MCF 10A (cell line): ENCODE results near the gene MAP3K2. TPM values are rescaled to one million over a fixed set of nuclear protein-coding genes. Genes with fewer than 3 reads are reported as not detected.

Experiments
- BruUV-seq: library from RNA; stranded (reverse); fragments of 400-500 nt; replicated peaks from 2 replicates; lab custom pipeline; 2021; lab: Mats Ljungman, UMichigan
- CTCF ChIA-PET: fragments of 300-600 bp; sonication (Branson Sonifier 250); formaldehyde crosslinking; extraction: SDS; loops from one replicate; lab custom pipeline; 2021; ENCODE audit warnings: antibody characterized with exemption, inconsistent platforms; lab: Yijun Ruan, JAX
- POLR2A ChIA-PET: fragments of 300-600, 350-650 bp; sonication (Branson Sonifier 250); formaldehyde crosslinking; extraction: SDS; loops from one replicate; lab custom pipeline; 2020; ENCODE audit warnings: antibody characterized with exemption, inconsistent platforms; lab: Yijun Ruan, JAX
- DNase-seq: peaks from one replicate; pipeline ENCODE4 v3.0.0-alpha.2; 2018; ENCODE audit not compliant: unreplicated experiment
- H3K27ac Mint-ChIP-seq: one replicate; pipeline ENCODE4 v1.8.0; 2022; ENCODE audit warnings: mild to moderate bottlenecking, low read depth, mixed read lengths; ENCODE audit not compliant: unreplicated experiment
- H3K27me3 Mint-ChIP-seq: one replicate; pipeline ENCODE4 v1.8.0; 2022; ENCODE audit warnings: mixed read lengths; ENCODE audit not compliant: insufficient read depth, unreplicated experiment
- H3K36me3 Mint-ChIP-seq: one replicate; pipeline ENCODE4 v1.8.0; 2022; ENCODE audit warnings: mild to moderate bottlenecking, moderate library complexity, mixed read lengths; ENCODE audit not compliant: insufficient read depth, unreplicated experiment
- H3K4me1 Mint-ChIP-seq: one replicate; pipeline ENCODE4 v1.8.0; 2022; ENCODE audit warnings: mixed read lengths; ENCODE audit not compliant: insufficient read depth, unreplicated experiment
- H3K4me3 Mint-ChIP-seq: one replicate; pipeline ENCODE4 v1.8.0; 2022; ENCODE audit warnings: mild to moderate bottlenecking, moderate library complexity, mixed read lengths; ENCODE audit not compliant: unreplicated experiment
- H3K9me3 Mint-ChIP-seq: one replicate; pipeline ENCODE4 v1.8.0; 2022; ENCODE audit warnings: mixed read lengths; ENCODE audit not compliant: unreplicated experiment
- CTCF ChIP-seq: fragments of 200-600 bp; IDR thresholded peaks from one replicate; pipeline ENCODE4 v1.8.0; 2022; ENCODE audit warnings: antibody characterized with exemption, mild to moderate bottlenecking; ENCODE audit not compliant: unreplicated experiment
- intact Hi-C: fragments of 100-400 bp; cut with micrococcal nuclease; formaldehyde crosslinking; loops from 2 replicates; pipeline ENCODE4 v1.14.1; 2022
- total RNA-seq: library from RNA; stranded (reverse); gene quantifications from 2 replicates; pipeline ENCODE4 v1.2.3, GENCODE V29; 2022

MAP3K2 gene
- total RNA-seq, 1 experiment from 2014 or later: 62.9 TPM

DNA sequence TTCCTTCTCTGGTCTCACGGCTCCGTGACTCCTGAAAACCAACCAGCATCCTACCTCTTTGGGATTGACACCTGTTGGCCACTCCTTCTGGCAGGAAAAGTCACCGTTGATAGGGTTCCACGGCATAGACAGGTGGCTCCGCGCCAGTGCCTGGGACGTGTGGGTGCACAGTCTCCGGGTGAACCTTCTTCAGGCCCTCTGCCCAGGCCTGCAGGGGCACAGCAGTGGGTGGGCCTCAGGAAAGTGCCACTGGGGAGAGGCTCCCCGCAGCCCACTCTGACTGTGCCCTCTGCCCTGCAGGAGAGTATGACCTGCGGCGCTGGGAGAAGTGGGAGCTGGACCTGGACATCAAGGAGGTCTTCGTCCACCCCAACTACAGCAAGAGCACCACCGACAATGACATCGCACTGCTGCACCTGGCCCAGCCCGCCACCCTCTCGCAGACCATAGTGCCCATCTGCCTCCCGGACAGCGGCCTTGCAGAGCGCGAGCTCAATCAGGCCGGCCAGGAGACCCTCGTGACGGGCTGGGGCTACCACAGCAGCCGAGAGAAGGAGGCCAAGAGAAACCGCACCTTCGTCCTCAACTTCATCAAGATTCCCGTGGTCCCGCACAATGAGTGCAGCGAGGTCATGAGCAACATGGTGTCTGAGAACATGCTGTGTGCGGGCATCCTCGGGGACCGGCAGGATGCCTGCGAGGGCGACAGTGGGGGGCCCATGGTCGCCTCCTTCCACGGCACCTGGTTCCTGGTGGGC is 40.5 kb upstream of the MAP3K2 start:
- H3K27me3 Mint-ChIP-seq: peaks cover 12% of the 10 kb centered on the region

GRCh38 chr2:127427376-127428056 is 39.7 kb upstream of the MAP3K2 start:
- intact Hi-C loops: no loop called here
- H3K9me3 Mint-ChIP-seq: no peaks in the 10 kb centered on the region
- H3K4me3 Mint-ChIP-seq: no peak overlapping the region
- no peak overlapping the region for H3K27ac Mint-ChIP-seq
- BruUV-seq: no TSS peak
- no peak for TF ChIP-seq CTCF
- POLR2A ChIA-PET: interaction anchor here (0.6 kb wide), 1 partner anchor 123 kb away, joined by 4 read pairs; no protein-coding TSS in a partner anchor
- DNase-seq: no peak
- peaks cover 6% of the 10 kb centered on the region for H3K4me1 Mint-ChIP-seq
- H3K27me3 Mint-ChIP-seq: peaks cover 18% of the 10 kb centered on the region
- CTCF ChIA-PET: interaction anchor here (0.7 to 1.6 kb wide), 2 partner anchors 11 to 51 kb away, joined by 4 to 5 read pairs; no protein-coding TSS in a partner anchor
- H3K36me3 Mint-ChIP-seq: no peaks in the 10 kb centered on the region

More for the DNA sequence above, 40.5 kb upstream of the MAP3K2 start:
- TF ChIP-seq CTCF: no peak
- Mint-ChIP-seq H3K4me1 (peaks cover 6% of the 10 kb centered on the region), H3K9me3 (no peaks in the 10 kb centered on the region), H3K27ac (no peak overlapping the region), H3K4me3 (no peak overlapping the region), H3K36me3 (no peaks in the 10 kb centered on the region)
- BruUV-seq: no TSS peak
- ChIA-PET CTCF (interaction anchor here (0.7 to 2.1 kb wide), 3 partner anchors 12 to 52 kb away, joined by 4 to 6 read pairs (median 5); no protein-coding TSS in a partner anchor), POLR2A (interaction anchor here (0.6 kb wide), 1 partner anchor 124 kb away, joined by 4 read pairs; no protein-coding TSS in a partner anchor)
- no peak for DNase-seq
- intact Hi-C loops: no loop called here

GRCh38 chr2:127426501-127427354 is 39.0 kb upstream of the MAP3K2 start:
- Mint-ChIP-seq H3K4me1 (peaks cover 6% of the 10 kb centered on the region), H3K36me3 (no peaks in the 10 kb centered on the region), H3K9me3 (no peaks in the 10 kb centered on the region), H3K4me3 (no peak overlapping the region), H3K27me3 (peaks cover 25% of the 10 kb centered on the region), H3K27ac (no peak overlapping the region)
- ChIA-PET POLR2A (no interaction called here), CTCF (interaction anchor here (1.6 kb wide), 1 partner anchor 11 kb away, joined by 5 read pairs; no protein-coding TSS in a partner anchor)
- no peak for DNase-seq
- intact Hi-C loops: no loop called here
- no peak for TF ChIP-seq CTCF
- BruUV-seq: no TSS peak
